K562 (cell line): Measurements from ENCODE around the gene PDE2A. TPM values are rescaled to one million over a fixed set of nuclear protein-coding genes. Genes with fewer than 3 reads are reported as not detected.

ENCODE experiments used
- ATAC-seq: fragments of 200-7000 bp; cut with Tn5 transposase; 3 replicates; pipeline ENCODE4 v1.9.1; 2020; ENCODE audit warnings: moderate library complexity
- BruUV-seq: library from RNA; stranded (reverse); fragments of 400-500 nt; replicated peaks from 2 replicates; lab custom pipeline; 2021; lab: Mats Ljungman, UMichigan
- CTCF ChIA-PET: fragments of 300-600 bp; formaldehyde crosslinking; extraction: SDS; loops from one replicate; lab custom pipeline; 2021; ENCODE audit warnings: low intra/inter-chr PET ratio; lab: Yijun Ruan, JAX
- POLR2A ChIA-PET: fragments of 300-600, 350-650 bp; sonication (Branson Sonifier 250); formaldehyde crosslinking; extraction: SDS; loops from one replicate; lab custom pipeline; 2021; ENCODE audit warnings: antibody characterized with exemption, inconsistent platforms; lab: Yijun Ruan, JAX
- DNase-seq, 4 experiments: peaks; one replicate each; pipeline versions ENCODE4 v3.0.0 to v3.0.0-alpha.2; 2011 to 2018; ENCODE audit warnings: low spot score in 3 of 4, mixed read lengths in 3 of 4; ENCODE audit errors: extremely low read depth in 1 of 4
- FAIRE-seq: peaks from 2 replicates; lab custom pipeline; 2011; peaks lifted over from hg19 to GRCh38; lab: Jason Lieb, UNC
- H2AFZ ChIP-seq: 2 replicates; pipeline ENCODE4 v1.6.0; 2011; ENCODE audit warnings: low read depth, low read length, control low read depth, inconsistent platforms
- H3K27ac ChIP-seq: fragments of 200-600 bp; 3 replicates; pipeline ENCODE4 v1.8.0; 2011; ENCODE audit warnings: low read depth, mild to moderate bottlenecking, control low read depth, inconsistent platforms, low read length, moderate library complexity, mixed read lengths; ENCODE audit errors: extremely low read depth
- H3K27me3 ChIP-seq, 2 experiments: fragments of 300-600 bp in 1 of 2; 2 replicates in 1 of 2; 3 replicates in 1 of 2; pipeline versions ENCODE4 v1.6.0 to v1.8.0; 2011; ENCODE audit warnings: inconsistent platforms in 2 of 2, low read length in 2 of 2, mild to moderate bottlenecking in 1 of 2, mixed read lengths in 1 of 2, moderate library complexity in 1 of 2; ENCODE audit not compliant: control insufficient read depth in 2 of 2, insufficient read depth in 2 of 2
- H3K36me3 ChIP-seq: fragments of 300-600 bp; 3 replicates; pipeline ENCODE4 v1.8.0; 2011; ENCODE audit warnings: mild to moderate bottlenecking, low read length, inconsistent platforms; ENCODE audit not compliant: control insufficient read depth, insufficient read depth
- H3K4me1 ChIP-seq, 2 experiments: fragments of 200-600 bp in 1 of 2; replicated peaks in 1 of 2; 2 replicates in 1 of 2; 3 replicates in 1 of 2; pipeline versions ENCODE4 v1.5.1 to v1.8.0; 2011; ENCODE audit warnings: inconsistent platforms in 2 of 2, low read length in 2 of 2, mild to moderate bottlenecking in 1 of 2, mixed read lengths in 1 of 2, moderate library complexity in 1 of 2; ENCODE audit not compliant: control insufficient read depth in 2 of 2, insufficient read depth in 2 of 2
- H3K4me2 ChIP-seq: 2 replicates; pipeline ENCODE4 v1.6.1; 2011; ENCODE audit warnings: low read length, control low read depth, inconsistent platforms, mixed read lengths; ENCODE audit not compliant: insufficient read depth
- H3K4me3 ChIP-seq: fragments of 200-600 bp; sonication (generic), shearing (Covaris generic); 2 replicates; pipeline ENCODE4 v1.5.1; 2016; ENCODE audit warnings: control low read depth, inconsistent platforms
- H3K79me2 ChIP-seq: fragments of 200-600 bp; 3 replicates; pipeline ENCODE4 v1.8.0; 2011; ENCODE audit warnings: low read length, inconsistent platforms; ENCODE audit not compliant: control insufficient read depth, insufficient read depth
- H3K9ac ChIP-seq, 2 experiments: 2 replicates each; pipeline versions ENCODE4 v1.6.0 to v1.6.1; 2011; ENCODE audit warnings: low read depth in 2 of 2, low read length in 2 of 2, control low read depth in 1 of 2, inconsistent platforms in 1 of 2, mild to moderate bottlenecking in 1 of 2, mixed read lengths in 1 of 2; ENCODE audit not compliant: insufficient read depth in 1 of 2
- H3K9me1 ChIP-seq: one replicate; pipeline ENCODE4 v1.6.0; 2011; ENCODE audit warnings: inconsistent platforms, mild to moderate bottlenecking, low read length, moderate library complexity; ENCODE audit not compliant: control insufficient read depth, insufficient read depth
- H3K9me3 ChIP-seq: replicated peaks from 2 replicates; pipeline ENCODE4 v1.5.1; 2011; ENCODE audit warnings: low read depth, low read length, inconsistent platforms; ENCODE audit not compliant: control insufficient read depth, insufficient read depth
- H4K20me1 ChIP-seq: replicated peaks from 2 replicates; pipeline ENCODE4 v1.6.1; 2011; ENCODE audit warnings: low read length, inconsistent platforms, mixed read lengths; ENCODE audit not compliant: control insufficient read depth, insufficient read depth
- ARID4B ChIP-seq: sonication (generic); formaldehyde crosslinking; IDR thresholded peaks from 2 replicates; pipeline ENCODE4 v1.8.0; 2022; ENCODE audit warnings: mild to moderate bottlenecking, missing genetic modification reagents
- BRCA1 ChIP-seq, 2 experiments: fragments of 450-650 bp in 1 of 2; sonication (generic) in 1 of 2; formaldehyde crosslinking in 1 of 2; IDR thresholded peaks; 2 replicates each; pipeline versions ENCODE4 v1.5.0 to v1.6.1; 2017 to 2020; ENCODE audit warnings: mild to moderate bottlenecking in 1 of 2, missing genetic modification reagents in 1 of 2
- ETS2 ChIP-seq: IDR thresholded peaks from 2 replicates; pipeline ENCODE4 v1.6.1; 2016; ENCODE audit warnings: borderline replicate concordance, missing genetic modification characterization, mild to moderate bottlenecking, moderate library complexity, missing compliant biosample characterization; ENCODE audit not compliant: poor library complexity, severe bottlenecking
- GATAD2B ChIP-seq: fragments of 450-650 bp; IDR thresholded peaks from 2 replicates; pipeline ENCODE4 v1.6.1; 2017; ENCODE audit warnings: mild to moderate bottlenecking, borderline replicate concordance
- SMC3 ChIP-seq: conservative IDR thresholded peaks from 2 replicates; pipeline ENCODE4 v1.6.1; 2011; ENCODE audit warnings: low read depth, low read length, improper control_type of control experiment; ENCODE audit not compliant: insufficient read depth
- TAL1 ChIP-seq: fragments of 450-650 bp; IDR thresholded peaks from 2 replicates; pipeline ENCODE4 v1.6.1; 2016; ENCODE audit warnings: mild to moderate bottlenecking
- TGIF2 ChIP-seq: sonication (generic); formaldehyde crosslinking; IDR thresholded peaks from 2 replicates; pipeline ENCODE4 v1.8.1; 2022; ENCODE audit warnings: mild to moderate bottlenecking, missing genetic modification reagents, moderate library complexity
- TRIM24 ChIP-seq, 2 experiments: fragments of 450-650 bp; IDR thresholded peaks; 2 replicates each; pipeline ENCODE4 v1.6.1; 2016
- ZNF184 ChIP-seq: sonication (generic); formaldehyde crosslinking; IDR thresholded peaks from 2 replicates; pipeline ENCODE4 v1.5.0; 2020; ENCODE audit warnings: missing genetic modification reagents
- WGBS: fragments of 100-300 bp; shearing (Covaris generic); methylation state at CpG from one replicate; pipeline ENCODE4 v1.1.6; 2016; ENCODE audit warnings: low coverage, mixed read lengths; ENCODE audit not compliant: insufficient coverage; ENCODE audit errors: missing lambda C conversion rate; 5-methylcytosine and 5-hydroxymethylcytosine counted together
- in situ Hi-C: fragments of 300-500 bp; cut with MboI; formaldehyde crosslinking; loops from 4 replicates; pipeline ENCODE4 v1.15.0; 2018; ENCODE audit warnings: inconsistent platforms, mixed read lengths
- intact Hi-C: fragments of 100-400 bp; cut with micrococcal nuclease; formaldehyde crosslinking; loops from 2 replicates; pipeline ENCODE4 v1.14.2; 2022
- polyA plus RNA-seq, 8 experiments: library from polyadenylated mRNA; depleted of rRNA in 4 of 8; stranded (reverse) in 5 of 8; unstranded in 3 of 8; fragments of >200 nt; fragmentation: Nextera tagmentation in 2 of 8; fragmentation: Illumina TruSeq in 1 of 8; extraction: Ambion mirVana in 2 of 8; extraction: Trizol in 1 of 8; gene quantifications; 2 replicates each; pipeline versions ENCODE4 v1.2.1 to v1.2.3, GENCODE V29; 2011 to 2014; ENCODE audit warnings: inconsistent platforms in 1 of 8, missing spikeins in 1 of 8
- total RNA-seq, 7 experiments: library from RNA; depleted of rRNA in 6 of 7; stranded (reverse); fragments of >200 nt in 6 of 7; fragmentation: Illumina TruSeq in 2 of 7; extraction: Trizol in 2 of 7; gene quantifications; 2 replicates each; pipeline versions ENCODE4 v1.2.1 to v1.2.3, GENCODE V29; 2011 to 2021; ENCODE audit warnings: low replicate concordance in 1 of 7

PDE2A gene
- total and polyA plus RNA-seq, 9 of the 15 experiments (the other 6 are each of a cell fraction or from before 2014, with no cell fraction given), result 0.07 to 15.2 (median 1.6) TPM; not detected in 1

DNA sequence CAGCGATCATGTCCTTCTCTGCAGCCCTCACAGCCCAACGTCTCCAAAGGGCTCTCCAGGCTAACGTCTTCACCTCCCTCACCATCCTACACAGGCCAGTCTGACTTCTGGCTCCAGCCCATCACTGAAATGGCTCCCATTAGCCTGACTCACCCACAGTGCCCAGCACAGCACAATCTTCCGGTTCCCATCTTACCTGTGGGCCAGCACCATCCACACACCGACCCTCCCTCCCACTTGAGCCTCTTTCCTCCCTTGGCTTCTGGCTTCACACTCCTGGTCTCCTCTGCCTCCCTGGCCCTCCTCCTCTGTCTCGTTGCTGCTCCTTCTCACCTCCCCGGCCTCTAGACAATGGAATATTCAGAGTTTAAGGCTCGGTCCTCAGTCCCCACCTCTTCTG is 51.2 kb downstream of the PDE2A start:
- H4K20me1 ChIP-seq, result no peaks in the 10 kb centered on the region; the same call in 1 of the 2 replicates
- ChIA-PET CTCF (interaction anchor here (0.6 kb wide), 1 partner anchor 344 kb away, joined by 3 read pairs; no protein-coding TSS in a partner anchor), POLR2A (no interaction called here)
- WGBS, result 0% methylated on average over 8 of the region's 8 CpGs
- no peak overlapping the region for H3K4me2 ChIP-seq
- H3K27me3 ChIP-seq, result peaks cover 2 to 37% of the 10 kb centered on the region in 2 experiments; a peak in 4 of 5 replicates
- H3K9me1 ChIP-seq, result no peaks in the 10 kb centered on the region
- peaks cover 18 to 23% of the 10 kb centered on the region in 2 experiments; a peak in 4 of 5 replicates for H3K4me1 ChIP-seq
- DNase-seq, result no peak
- no peaks in the 10 kb centered on the region for H3K79me2 ChIP-seq
- no peak for ATAC-seq
- H2AFZ ChIP-seq, result no peak overlapping the region
- FAIRE-seq, result no peak
- BruUV-seq, result no TSS peak
- intact Hi-C loops (no loop called here), in situ Hi-C loops (no loop called here)
- H3K9ac ChIP-seq, result no peak overlapping the region
- H3K27ac ChIP-seq, result no peak overlapping the region
- H3K9me3 ChIP-seq, result no peaks in the 10 kb centered on the region
- H3K4me3 ChIP-seq, result no peak overlapping the region
- no peaks in the 10 kb centered on the region for H3K36me3 ChIP-seq
- no peak for TF ChIP-seq BRCA1 (IDR thresholded peaks at IDR 0.05)
- no peak for TF ChIP-seq BRCA1 (CRISPR knock-in tag; IDR thresholded peaks at IDR 0.05)
- TF ChIP-seq ARID4B (CRISPR knock-in tag), result no peak
- no peak for TF ChIP-seq TRIM24 (IDR thresholded peaks at IDR 0.05)
- no peak for TF ChIP-seq TAL1
- TF ChIP-seq GATAD2B, result no peak
- no peak for TF ChIP-seq TGIF2
- no peak for TF ChIP-seq SMC3
- no peak for TF ChIP-seq ETS2
- TF ChIP-seq ZNF184 (CRISPR knock-in tag), result no peak
